Loucy (cell line): Measurements from ENCODE around the gene ATP5MG.

Experiments used
- EZH2phosphoT487 ChIP-seq: fragments of 200-600 bp; IDR thresholded peaks from 2 replicates; pipeline ENCODE4 v1.6.1; 2018; ENCODE audit warnings: antibody characterized with exemption, mild to moderate bottlenecking, moderate library complexity, borderline replicate concordance
- TF ChIP-seq, protein P1 (sequence below): fragments of 200-600 bp; sonication (generic); conservative IDR thresholded peaks from 2 replicates; pipeline ENCODE4 v1.5.1; 2014; ENCODE audit warnings: mild to moderate bottlenecking, antibody characterized with exemption, low read length

DNA sequence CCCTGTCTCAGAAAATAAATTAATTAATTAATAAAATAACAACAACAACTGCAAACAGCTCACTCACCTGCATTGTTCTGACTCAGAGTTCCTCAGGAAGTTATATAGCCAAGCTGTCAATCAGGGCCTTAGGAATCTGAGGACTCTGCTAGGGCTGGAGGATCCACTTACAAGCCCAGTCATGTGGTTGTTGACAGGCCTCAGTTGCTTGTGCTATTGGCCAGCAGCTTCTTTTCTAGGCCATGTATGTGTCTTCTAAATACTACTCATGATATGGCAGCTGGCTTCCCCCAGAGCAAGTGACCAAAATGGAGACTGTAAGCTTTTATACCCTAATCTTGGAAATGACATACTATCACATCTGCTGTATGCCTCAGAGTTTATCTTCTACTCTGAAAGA lies 20.8 kb upstream of the ATP5MG start:
- TF ChIP-seq, protein P1, sequence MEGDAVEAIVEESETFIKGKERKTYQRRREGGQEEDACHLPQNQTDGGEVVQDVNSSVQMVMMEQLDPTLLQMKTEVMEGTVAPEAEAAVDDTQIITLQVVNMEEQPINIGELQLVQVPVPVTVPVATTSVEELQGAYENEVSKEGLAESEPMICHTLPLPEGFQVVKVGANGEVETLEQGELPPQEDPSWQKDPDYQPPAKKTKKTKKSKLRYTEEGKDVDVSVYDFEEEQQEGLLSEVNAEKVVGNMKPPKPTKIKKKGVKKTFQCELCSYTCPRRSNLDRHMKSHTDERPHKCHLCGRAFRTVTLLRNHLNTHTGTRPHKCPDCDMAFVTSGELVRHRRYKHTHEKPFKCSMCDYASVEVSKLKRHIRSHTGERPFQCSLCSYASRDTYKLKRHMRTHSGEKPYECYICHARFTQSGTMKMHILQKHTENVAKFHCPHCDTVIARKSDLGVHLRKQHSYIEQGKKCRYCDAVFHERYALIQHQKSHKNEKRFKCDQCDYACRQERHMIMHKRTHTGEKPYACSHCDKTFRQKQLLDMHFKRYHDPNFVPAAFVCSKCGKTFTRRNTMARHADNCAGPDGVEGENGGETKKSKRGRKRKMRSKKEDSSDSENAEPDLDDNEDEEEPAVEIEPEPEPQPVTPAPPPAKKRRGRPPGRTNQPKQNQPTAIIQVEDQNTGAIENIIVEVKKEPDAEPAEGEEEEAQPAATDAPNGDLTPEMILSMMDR = no peak
- TF ChIP-seq EZH2phosphoT487 = no peak
